IMR-90 (cell line): Measurements from ENCODE around the gene VCL. TPM values are rescaled to one million over a fixed set of nuclear protein-coding genes. Genes with fewer than 3 reads are reported as not detected.
"Not testable (repeated sequence)": the region's sequence is repeated elsewhere in the genome, so short reads cannot be mapped to it uniquely, and the experiment has no call there.

ENCODE experiments used
- ATAC-seq: fragments of 200-7000 bp; cut with Tn5 transposase; 2 replicates; pipeline ENCODE4 v1.9.1; 2020; ENCODE audit warnings: low read depth, mild to moderate bottlenecking, moderate library complexity
- BruUV-seq: library from RNA; stranded (reverse); fragments of 400-500 nt; replicated peaks from 2 replicates; lab custom pipeline; 2021; lab: Mats Ljungman, UMichigan
- CTCF ChIA-PET: fragments of 300-600 bp; formaldehyde crosslinking; extraction: SDS; loops from one replicate; lab custom pipeline; 2021; ENCODE audit warnings: antibody characterized with exemption; lab: Yijun Ruan, JAX
- POLR2A ChIA-PET: fragments of 300-600 bp; sonication (Branson Sonifier 250); formaldehyde crosslinking; loops from one replicate; lab custom pipeline; 2022; ENCODE audit warnings: antibody characterized with exemption; ENCODE audit not compliant: unreplicated experiment; lab: Charles Lee
- DNase-seq: peaks from one replicate; pipeline ENCODE4 v3.0.0; 2013
- H2AFZ ChIP-seq: replicated peaks from 2 replicates; pipeline ENCODE3; 2013; ENCODE audit warnings: low read length, mild to moderate bottlenecking; ENCODE audit not compliant: poor library complexity
- H2AK5ac ChIP-seq: 2 replicates; pipeline ENCODE4 v1.6.1; 2013; ENCODE audit warnings: low read depth, low read length, inconsistent platforms
- H2AK9ac ChIP-seq: replicated peaks from 2 replicates; pipeline ENCODE3; 2013; ENCODE audit warnings: mild to moderate bottlenecking, low read depth, low read length, moderate library complexity; ENCODE audit not compliant: poor library complexity
- H2BK120ac ChIP-seq: 2 replicates; pipeline ENCODE4 v1.6.1; 2013; ENCODE audit warnings: low read depth, low read length, inconsistent platforms
- H2BK15ac ChIP-seq: 3 replicates; pipeline ENCODE4 v1.6.1; 2013; ENCODE audit warnings: low read depth, low read length, inconsistent platforms
- H2BK20ac ChIP-seq: 2 replicates; pipeline ENCODE4 v1.6.1; 2013; ENCODE audit warnings: low read depth, mild to moderate bottlenecking, inconsistent platforms, low read length, moderate library complexity
- H2BK5ac ChIP-seq: 2 replicates; pipeline ENCODE4 v1.6.1; 2013; ENCODE audit warnings: mild to moderate bottlenecking, low read depth, low read length, inconsistent platforms; ENCODE audit not compliant: poor library complexity, severe bottlenecking
- H3K14ac ChIP-seq: replicated peaks from 2 replicates; pipeline ENCODE4 v1.6.1; 2013; ENCODE audit warnings: low read depth, low read length, inconsistent platforms
- H3K18ac ChIP-seq: 2 replicates; pipeline ENCODE4 v1.6.1; 2013; ENCODE audit warnings: low read depth, low read length, control low read depth
- H3K23ac ChIP-seq: 2 replicates; pipeline ENCODE4 v1.6.1; 2013; ENCODE audit warnings: low read depth, low read length, inconsistent platforms
- H3K27ac ChIP-seq: 2 replicates; pipeline ENCODE4 v1.5.1; 2013; ENCODE audit warnings: mild to moderate bottlenecking, control low read depth, low read length; ENCODE audit not compliant: insufficient read depth
- H3K27me3 ChIP-seq: 2 replicates; pipeline ENCODE4 v1.6.1; 2013; ENCODE audit warnings: low read length; ENCODE audit not compliant: control insufficient read depth, insufficient read depth
- H3K36me3 ChIP-seq: 2 replicates; pipeline ENCODE4 v1.6.1; 2013; ENCODE audit warnings: low read length, mixed read lengths; ENCODE audit not compliant: control insufficient read depth, insufficient read depth
- H3K4ac ChIP-seq: 2 replicates; pipeline ENCODE4 v1.6.1; 2013; ENCODE audit warnings: low read depth, low read length, inconsistent platforms
- H3K4me1 ChIP-seq: 2 replicates; pipeline ENCODE4 v1.6.1; 2013; ENCODE audit warnings: low read length, mixed read lengths; ENCODE audit not compliant: control insufficient read depth, insufficient read depth
- H3K4me2 ChIP-seq: 2 replicates; pipeline ENCODE4 v1.6.1; 2013; ENCODE audit warnings: low read depth, mild to moderate bottlenecking, control low read depth, low read length, moderate library complexity
- H3K4me3 ChIP-seq: 2 replicates; pipeline ENCODE4 v1.5.1; 2013; ENCODE audit warnings: low read depth, mild to moderate bottlenecking, control low read depth, low read length, moderate library complexity; ENCODE audit not compliant: insufficient read depth
- H3K56ac ChIP-seq: 2 replicates; pipeline ENCODE4 v1.6.1; 2013; ENCODE audit warnings: low read length, inconsistent platforms; ENCODE audit not compliant: insufficient read depth; ENCODE audit errors: extremely low read depth
- H3K79me1 ChIP-seq, 2 experiments: 2 replicates each; pipeline ENCODE4 v1.6.1; 2013; ENCODE audit warnings: low read length in 2 of 2, inconsistent platforms in 1 of 2, low read depth in 1 of 2
- H3K9ac ChIP-seq: 2 replicates; pipeline ENCODE4 v1.6.1; 2013; ENCODE audit warnings: low read depth, low read length, control low read depth
- H3K9me1 ChIP-seq: 2 replicates; pipeline ENCODE4 v1.6.1; 2013; ENCODE audit warnings: low read length, inconsistent platforms; ENCODE audit not compliant: insufficient read depth
- H3K9me3 ChIP-seq: 2 replicates; pipeline ENCODE4 v1.6.1; 2013; ENCODE audit warnings: low read length; ENCODE audit not compliant: control insufficient read depth, insufficient read depth
- H4K20me1 ChIP-seq: 2 replicates; pipeline ENCODE4 v1.6.1; 2013; ENCODE audit warnings: low read length, inconsistent platforms; ENCODE audit not compliant: insufficient read depth
- H4K5ac ChIP-seq: 2 replicates; pipeline ENCODE4 v1.6.1; 2013; ENCODE audit warnings: mild to moderate bottlenecking, low read depth, low read length, control low read depth
- H4K8ac ChIP-seq, 2 experiments: 2 replicates each; pipeline ENCODE4 v1.6.1; 2013; ENCODE audit warnings: low read depth in 2 of 2, low read length in 2 of 2, control low read depth in 1 of 2, inconsistent platforms in 1 of 2
- H4K91ac ChIP-seq: 2 replicates; pipeline ENCODE4 v1.6.1; 2013; ENCODE audit warnings: low read depth, low read length, inconsistent platforms; ENCODE audit not compliant: insufficient read depth
- WGBS, 2 experiments: methylation state at CpG; one replicate each; pipeline versions ENCODE4 v1.1.5 to v1.1.7; 2013; ENCODE audit warnings: missing lambda C conversion rate in 2 of 2; ENCODE audit not compliant: insufficient read length in 1 of 2; ENCODE audit errors: extremely low coverage in 2 of 2; 5-methylcytosine and 5-hydroxymethylcytosine counted together
- dilution Hi-C: fragments of 300-500 bp; cut with HindIII; formaldehyde crosslinking; loops from one replicate; pipeline ENCODE4 v1.14.3; 2018; ENCODE audit warnings: low sequenced_read_pairs; ENCODE audit not compliant: unreplicated experiment
- in situ Hi-C: fragments of 300-500 bp; cut with MboI; formaldehyde crosslinking; loops from 3 replicates; pipeline ENCODE4 v1.14.3; 2019; ENCODE audit warnings: low sequenced_read_pairs, inconsistent platforms, mixed read lengths
- intact Hi-C: fragments of 100-400 bp; cut with micrococcal nuclease; formaldehyde crosslinking; loops from 2 replicates; pipeline ENCODE4 v1.10.0; 2022
- polyA plus RNA-seq, 3 experiments: library from polyadenylated mRNA; depleted of rRNA; stranded (reverse); fragments of >200 nt; gene quantifications; 2 replicates each; pipeline ENCODE4 v1.2.3, GENCODE V29; 2012; ENCODE audit warnings: low replicate concordance in 1 of 3
- total RNA-seq: library from RNA; depleted of rRNA; stranded (reverse); fragments of >200 nt; gene quantifications from 2 replicates; pipeline ENCODE4 v1.2.3, GENCODE V29; 2012

The VCL gene
- total and polyA plus RNA-seq, 2 of the 4 experiments (the other 2 are of a cell fraction) = 227 to 283 TPM

DNA sequence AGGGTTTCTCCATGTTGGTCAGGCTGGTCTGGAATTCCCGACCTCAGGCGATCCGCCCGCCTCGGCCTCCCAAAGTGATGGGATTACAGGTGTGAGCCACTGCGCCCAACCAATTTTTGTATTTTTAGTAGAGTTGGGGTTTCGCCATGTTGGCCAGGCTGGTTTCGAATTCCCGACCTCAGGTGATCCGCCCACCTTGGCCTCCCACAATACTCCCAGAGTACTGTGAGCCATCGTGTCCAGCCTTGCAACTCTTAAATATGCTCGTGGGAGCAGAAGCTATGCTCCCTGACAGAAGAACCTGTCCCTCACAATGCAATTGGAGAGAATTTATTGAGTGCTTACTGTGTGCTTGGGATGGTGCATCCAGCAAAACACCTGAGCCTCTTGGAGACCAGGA, 34.4 kb upstream of the VCL start:
- peak overlapping the region; percentile 1; the same call in 1 of the 2 replicates for H2BK20ac ChIP-seq
- peaks cover 26% of the 10 kb centered on the region for H3K4me1 ChIP-seq
- ATAC-seq, BruUV-seq, H3K27me3 ChIP-seq, H3K9ac ChIP-seq, intact Hi-C loops, H3K56ac ChIP-seq, H3K4me3 ChIP-seq, H4K5ac ChIP-seq, DNase-seq, POLR2A ChIA-PET, H3K23ac ChIP-seq, H3K4me2 ChIP-seq, dilution Hi-C loops, in situ Hi-C loops, H4K20me1 ChIP-seq, H3K36me3 ChIP-seq, H3K9me3 ChIP-seq, H2BK5ac ChIP-seq, H3K27ac ChIP-seq, H4K8ac ChIP-seq, H2AFZ ChIP-seq, H2AK9ac ChIP-seq, H3K18ac ChIP-seq: not testable (repeated sequence)
- H3K4ac ChIP-seq = peak overlapping the region; percentile 1; the same call in 1 of the 2 replicates
- CTCF ChIA-PET = interaction anchor here (1.2 kb wide), 1 partner anchor 77 kb away, joined by 3 read pairs; no protein-coding TSS in a partner anchor
- H2BK120ac ChIP-seq = peak overlapping the region; percentile 27; the same call in 1 of the 2 replicates
- H3K79me1 ChIP-seq = peaks cover 0 to 25% of the 10 kb centered on the region in 2 experiments; a peak in 2 of 4 replicates
- 0 out of 2 replicates have a peak overlapping the region, but pooled peaks have one; percentile 12 for H3K14ac ChIP-seq
- peaks cover 29% of the 10 kb centered on the region for H3K9me1 ChIP-seq
- peak overlapping the region; percentile 40; the same call in 1 of the 2 replicates for H2AK5ac ChIP-seq
- H2BK15ac ChIP-seq = peak overlapping the region; percentile 42; the same call in 1 of the 3 replicates
- no CpG with 5 or more reads among the region's 12 CpGs for WGBS, 2 experiments
- peak overlapping the region; percentile 39 for H4K91ac ChIP-seq
